ENCODE measurements around the gene C1orf115. TPM values are rescaled to one million over a fixed set of nuclear protein-coding genes. Genes with fewer than 3 reads are reported as not detected.

Gene C1orf115, protein sequence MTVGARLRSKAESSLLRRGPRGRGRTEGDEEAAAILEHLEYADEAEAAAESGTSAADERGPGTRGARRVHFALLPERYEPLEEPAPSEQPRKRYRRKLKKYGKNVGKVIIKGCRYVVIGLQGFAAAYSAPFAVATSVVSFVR
- total RNA-seq = under 1 TPM; 0.52 TPM
- under 1 TPM in 2 of 3 donors, not detected in 1; 0.44 to 0.99 TPM for polyA plus RNA-seq
- total RNA-seq = 0.34 to 2.3 (median 1.6) reads per million in 6 experiments

GRCh38 chr1:220690140-220691052, at the start of gene C1orf115:
TSS of gene C1orf115 (plus strand) at chr1:220690363. CDS start at chr1:220690403, 40 bp downstream.
- peaks cover 10 to 37% (median 19%) of the 10 kb centered on the region in 5 donors for H3K27me3 Mint-ChIP-seq
- peak within 1 kb of the TSS in 3 of 10 donors; percentile 37 to 53 (median 52) for H3K27ac Mint-ChIP-seq
- H3K36me3 Mint-ChIP-seq = no peaks in the 10 kb centered on the region
- H3K9me3 Mint-ChIP-seq = no peaks in the 10 kb centered on the region
- H3K4me1 Mint-ChIP-seq = peaks cover 2 to 9% (median 8%) of the 10 kb centered on the region in 4 donors
- peak; percentile 91 to 93 for ATAC-seq
- peak; percentile 36 to 73 (median 56) for DNase-seq
- POLR2A ChIA-PET = no interaction called here
- peak within 1 kb of the TSS; percentile 62 to 88 (median 79) for H3K4me3 Mint-ChIP-seq

GRCh38 chr1:220642285-220642684, 47.9 kb upstream of the C1orf115 start:
- H3K9me3 Mint-ChIP-seq = peaks cover 0 to 5% (median 0%) of the 10 kb centered on the region in 9 donors
- H3K36me3 Mint-ChIP-seq = no peaks in the 10 kb centered on the region
- ATAC-seq (no peak), DNase-seq (no peak)
- H3K27ac Mint-ChIP-seq = no peak overlapping the region
- H3K4me1 Mint-ChIP-seq = no peaks in the 10 kb centered on the region
- peaks cover 4 to 35% (median 17%) of the 10 kb centered on the region in 5 donors for H3K27me3 Mint-ChIP-seq
- no peak overlapping the region for H3K4me3 Mint-ChIP-seq
- POLR2A ChIA-PET = no interaction called here

- DNase-seq (no peak), ATAC-seq (no peak)
- Mint-ChIP-seq H3K27ac (no peak overlapping the region), H3K36me3 (no peaks in the 10 kb centered on the region), H3K4me1 (no peaks in the 10 kb centered on the region), H3K9me3 (no peaks in the 10 kb centered on the region), H3K4me3 (no peak overlapping the region), H3K27me3 (peaks cover 0 to 13% (median 4%) of the 10 kb centered on the region in 5 donors)
- POLR2A ChIA-PET = no interaction called here
These were observed 37.2 kb upstream of the C1orf115 start for GRCh38 chr1:220652995-220653394.

DNA sequence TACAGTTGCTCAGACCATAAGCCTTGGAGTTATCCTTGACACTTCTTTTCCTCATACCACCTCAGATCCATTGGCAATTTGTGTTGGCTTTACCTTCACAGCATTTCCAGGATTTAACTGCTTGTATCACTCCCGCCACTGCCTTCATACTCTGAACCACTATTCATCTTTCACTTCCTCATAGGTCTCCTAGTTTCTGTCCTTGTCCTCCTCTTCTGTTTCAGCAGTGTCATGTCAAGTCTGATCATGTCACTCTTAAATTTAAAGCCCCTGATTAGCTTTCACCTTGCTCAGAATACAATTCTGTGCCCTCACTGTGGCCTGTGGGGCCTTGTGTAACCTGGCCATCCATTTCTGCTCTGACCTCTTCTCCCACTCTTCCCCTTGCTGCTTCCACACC, 34.7 kb upstream of the C1orf115 start:
- H3K27ac Mint-ChIP-seq = no peak overlapping the region
- peaks cover 2 to 15% (median 6%) of the 10 kb centered on the region in 5 donors for H3K27me3 Mint-ChIP-seq
- POLR2A ChIA-PET = no interaction called here
- no peaks in the 10 kb centered on the region for H3K4me1 Mint-ChIP-seq
- no peaks in the 10 kb centered on the region for H3K9me3 Mint-ChIP-seq
- H3K4me3 Mint-ChIP-seq = no peak overlapping the region
- ATAC-seq (no peak), DNase-seq (no peak)
- H3K36me3 Mint-ChIP-seq = no peaks in the 10 kb centered on the region

GRCh38 chr1:220655961-220656740, 34.0 kb upstream of the C1orf115 start:
- no peaks in the 10 kb centered on the region for H3K9me3 Mint-ChIP-seq
- H3K4me1 Mint-ChIP-seq = no peaks in the 10 kb centered on the region
- no peak overlapping the region for H3K4me3 Mint-ChIP-seq
- ATAC-seq = no peak
- H3K36me3 Mint-ChIP-seq = no peaks in the 10 kb centered on the region
- POLR2A ChIA-PET = no interaction called here
- DNase-seq = no peak
- H3K27me3 Mint-ChIP-seq = peaks cover 8 to 21% (median 10%) of the 10 kb centered on the region in 5 donors
- H3K27ac Mint-ChIP-seq = no peak overlapping the region

- no peak overlapping the region for H3K4me3 Mint-ChIP-seq
- peaks cover 4 to 23% (median 9%) of the 10 kb centered on the region in 9 donors for H3K9me3 Mint-ChIP-seq
- no peaks in the 10 kb centered on the region for H3K4me1 Mint-ChIP-seq
- POLR2A ChIA-PET = no interaction called here
- DNase-seq (no peak), ATAC-seq (no peak)
- H3K27me3 Mint-ChIP-seq = peaks cover 9 to 42% (median 17%) of the 10 kb centered on the region in 5 donors
- peaks cover 0 to 5% (median 0%) of the 10 kb centered on the region in 3 donors for H3K36me3 Mint-ChIP-seq
- H3K27ac Mint-ChIP-seq = no peak overlapping the region
These were observed 23.8 kb upstream of the C1orf115 start for GRCh38 chr1:220666349-220666748.

DNA sequence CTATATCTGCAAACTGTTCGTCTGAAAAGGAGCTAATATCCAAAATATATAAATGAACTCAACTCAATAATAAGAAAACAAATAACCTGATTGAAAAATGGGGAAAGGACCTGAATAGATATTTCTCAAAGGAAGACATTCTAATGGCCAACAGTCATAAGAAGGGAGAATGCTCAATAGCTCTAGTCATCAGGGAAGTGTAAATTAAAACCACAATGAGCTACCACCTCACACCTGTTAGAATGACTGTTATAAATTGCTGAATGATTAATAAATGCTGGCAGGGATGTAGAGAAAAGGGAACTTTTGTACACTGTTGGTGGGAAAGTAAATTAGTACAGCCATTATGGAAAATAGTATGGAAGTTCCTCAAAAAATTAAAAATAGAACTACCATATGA, 21.2 kb upstream of the C1orf115 start:
- H3K27me3 Mint-ChIP-seq = peaks cover 9 to 29% (median 14%) of the 10 kb centered on the region in 5 donors
- POLR2A ChIA-PET = no interaction called here
- ATAC-seq (no peak), DNase-seq (no peak)
- H3K4me1 Mint-ChIP-seq = no peaks in the 10 kb centered on the region
- no peak overlapping the region for H3K4me3 Mint-ChIP-seq
- peaks cover 4 to 23% (median 9%) of the 10 kb centered on the region in 9 donors for H3K9me3 Mint-ChIP-seq
- H3K36me3 Mint-ChIP-seq = peaks cover 0 to 5% (median 0%) of the 10 kb centered on the region in 3 donors
- no peak overlapping the region for H3K27ac Mint-ChIP-seq

DNA sequence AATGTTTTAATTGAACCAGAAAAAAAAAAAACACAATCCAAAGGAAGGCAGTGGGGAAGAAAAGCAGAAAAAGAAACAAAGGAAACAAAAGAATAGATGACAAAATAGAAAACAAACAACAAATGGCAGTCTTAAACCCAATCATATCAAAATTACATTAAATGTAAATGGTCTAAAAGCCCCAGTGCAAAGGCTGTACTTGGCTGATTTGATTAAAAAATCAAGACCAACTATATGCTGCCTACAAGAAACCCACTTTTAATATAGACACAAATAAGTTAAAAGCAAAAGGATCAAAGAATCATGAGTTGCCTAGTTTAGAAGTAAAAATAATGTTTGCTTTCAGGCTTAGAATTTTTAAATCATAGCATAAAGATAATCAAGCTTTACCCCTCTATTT, 19.8 kb upstream of the C1orf115 start:
- H3K36me3 Mint-ChIP-seq = peaks cover 0 to 5% (median 0%) of the 10 kb centered on the region in 3 donors
- no peak for ATAC-seq
- no peak overlapping the region for H3K4me3 Mint-ChIP-seq
- H3K27ac Mint-ChIP-seq = no peak overlapping the region
- peaks cover 4 to 24% (median 12%) of the 10 kb centered on the region in 5 donors for H3K27me3 Mint-ChIP-seq
- H3K4me1 Mint-ChIP-seq = no peaks in the 10 kb centered on the region
- POLR2A ChIA-PET = no interaction called here
- DNase-seq = no peak
- H3K9me3 Mint-ChIP-seq = peaks cover 4 to 23% (median 9%) of the 10 kb centered on the region in 9 donors

DNA sequence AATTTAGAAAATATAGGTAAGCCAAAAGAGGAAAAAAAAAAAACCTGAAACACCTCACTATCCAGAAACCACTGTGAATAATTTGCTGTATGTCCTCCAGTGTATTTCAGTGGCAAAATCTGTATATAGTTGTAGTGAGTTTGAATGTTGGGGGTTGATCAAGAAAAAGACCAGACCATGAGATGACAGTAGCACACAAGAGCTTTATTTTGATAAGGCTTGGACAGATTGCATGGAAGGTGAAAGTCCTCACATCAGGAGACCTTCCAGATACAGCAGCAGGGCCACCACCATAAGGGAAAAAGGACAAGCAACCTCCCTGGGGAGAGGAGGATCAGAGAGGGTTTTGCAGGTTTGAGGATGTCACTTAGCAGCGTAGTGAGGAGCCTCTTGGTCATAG, 16.2 kb upstream of the C1orf115 start:
- H3K36me3 Mint-ChIP-seq = peaks cover 0 to 5% (median 0%) of the 10 kb centered on the region in 3 donors
- no peaks in the 10 kb centered on the region for H3K4me1 Mint-ChIP-seq
- H3K27me3 Mint-ChIP-seq = peaks cover 3 to 15% (median 6%) of the 10 kb centered on the region in 5 donors
- peaks cover 2 to 18% (median 9%) of the 10 kb centered on the region in 9 donors for H3K9me3 Mint-ChIP-seq
- ATAC-seq (no peak), DNase-seq (no peak)
- POLR2A ChIA-PET = no interaction called here
- no peak overlapping the region for H3K27ac Mint-ChIP-seq
- no peak overlapping the region for H3K4me3 Mint-ChIP-seq

DNA sequence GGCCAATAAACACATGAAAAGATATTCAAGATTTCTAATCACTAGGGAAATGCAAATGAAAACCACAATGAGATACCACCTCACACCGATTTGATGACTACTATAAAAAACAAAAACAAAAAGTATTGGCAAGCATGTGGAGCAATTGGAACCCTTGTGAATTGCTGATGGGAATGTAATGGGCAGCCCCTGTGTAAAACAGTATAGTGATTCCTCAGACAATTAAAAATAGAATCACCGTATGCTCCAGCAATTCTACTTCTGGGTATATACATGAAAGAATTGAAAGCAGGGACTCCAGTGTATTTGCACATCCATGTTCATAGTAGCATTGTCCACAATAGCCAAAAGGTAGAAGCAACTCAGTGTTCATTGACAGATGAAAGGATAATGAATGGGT, 12.9 kb upstream of the C1orf115 start:
- DNase-seq = no peak
- Mint-ChIP-seq H3K4me1 (no peaks in the 10 kb centered on the region), H3K27me3 (peaks cover 2 to 14% (median 6%) of the 10 kb centered on the region in 5 donors), H3K27ac (no peak overlapping the region), H3K4me3 (no peak overlapping the region), H3K36me3 (no peaks in the 10 kb centered on the region), H3K9me3 (no peaks in the 10 kb centered on the region)
- no peak for ATAC-seq
- POLR2A ChIA-PET = no interaction called here

DNA sequence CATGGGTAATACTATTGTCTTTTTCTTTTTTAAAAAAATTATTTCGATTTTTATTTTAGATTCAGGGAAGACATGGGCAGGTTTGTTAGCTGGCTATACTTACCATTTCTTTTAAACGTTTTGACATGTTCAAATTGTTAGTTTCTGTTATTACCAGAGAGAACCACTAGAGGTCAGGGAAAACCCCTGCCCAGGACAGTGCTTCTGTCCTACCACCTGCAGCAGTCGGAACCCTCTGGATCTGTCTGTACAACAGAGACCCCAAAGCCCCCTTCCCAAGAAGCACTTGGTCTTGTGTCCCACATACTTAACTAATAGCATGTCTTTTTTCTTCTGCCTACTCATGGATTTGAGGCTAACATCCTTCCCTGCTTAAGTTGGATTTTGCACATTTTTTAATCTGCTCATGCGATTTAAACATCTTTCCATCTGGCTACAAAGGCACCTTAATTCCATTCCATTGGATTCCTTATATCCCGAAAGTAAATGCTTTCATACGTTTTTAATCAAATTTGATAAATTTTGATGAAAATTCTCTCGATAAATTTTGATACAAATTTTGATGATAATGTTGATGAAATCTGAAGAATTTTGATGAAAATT, 10.0 kb upstream of the C1orf115 start:
- peak; percentile 45 to 56 for ATAC-seq
- Mint-ChIP-seq H3K4me1 (no peaks in the 10 kb centered on the region), H3K9me3 (no peaks in the 10 kb centered on the region), H3K4me3 (no peak overlapping the region), H3K27me3 (peaks cover 0 to 8% (median 0%) of the 10 kb centered on the region in 5 donors), H3K36me3 (no peaks in the 10 kb centered on the region), H3K27ac (no peak overlapping the region)
- peak in 3 of 10 donors; percentile 3 to 20 (median 7) for DNase-seq
- POLR2A ChIA-PET = no interaction called here

GRCh38 chr1:220681220-220681880, 8.8 kb upstream of the C1orf115 start:
- no peak for ATAC-seq
- Mint-ChIP-seq H3K4me3 (no peak overlapping the region), H3K36me3 (no peaks in the 10 kb centered on the region), H3K9me3 (no peaks in the 10 kb centered on the region), H3K27ac (no peak overlapping the region), H3K27me3 (peaks cover 0 to 5% (median 0%) of the 10 kb centered on the region in 5 donors), H3K4me1 (no peaks in the 10 kb centered on the region)
- DNase-seq = no peak
- POLR2A ChIA-PET = no interaction called here

All from naive thymus-derived CD8-positive, alpha-beta T cell (primary cell).